Psoas muscle (tissue), 8 donors: ENCODE measurements around the gene RNF220. TPM values are rescaled to one million over a fixed set of nuclear protein-coding genes. Genes with fewer than 3 reads are reported as not detected.
A peak's percentile ranks its signal among the peaks of the same experiment; 100 is the strongest.

Experiments used
- ATAC-seq, 4 donors: fragments of 200-7000 bp; cut with Tn5 transposase; one replicate each; pipeline ENCODE4 v1.9.1; 2020; ENCODE audit warnings: moderate library complexity in 3 of 4, mild to moderate bottlenecking in 2 of 4
- DNase-seq, 2 donors: peaks; one replicate each; pipeline ENCODE4 v3.0.0-alpha.2; 2020
- H3K27ac ChIP-seq: fragments of 200-600 bp; one replicate; pipeline ENCODE4 v1.8.0; 2022
- H3K27me3 ChIP-seq, 3 donors: fragments of 200-600 bp in 1 of 3; one replicate each; pipeline versions ENCODE4 v1.6.1 to v1.8.0; 2013 to 2022; ENCODE audit warnings: low read length in 2 of 3, mild to moderate bottlenecking in 2 of 3, moderate library complexity in 1 of 3; ENCODE audit not compliant: insufficient read depth in 3 of 3
- H3K36me3 ChIP-seq, 2 donors: fragments of 200-600 bp in 1 of 2; one replicate each; pipeline versions ENCODE4 v1.6.1 to v1.8.0; 2013 to 2022; ENCODE audit warnings: low read depth in 1 of 2, mild to moderate bottlenecking in 1 of 2, moderate library complexity in 1 of 2; ENCODE audit not compliant: insufficient read depth in 1 of 2
- H3K4me1 ChIP-seq: fragments of 200-600 bp; one replicate; pipeline ENCODE4 v1.8.0; 2022
- H3K4me3 ChIP-seq: fragments of 200-600 bp; one replicate; pipeline ENCODE4 v1.8.0; 2022; ENCODE audit warnings: mild to moderate bottlenecking
- H3K9me3 ChIP-seq: fragments of 200-600 bp; one replicate; pipeline ENCODE4 v1.8.0; 2022
- CTCF ChIP-seq: fragments of 200-600 bp; IDR thresholded peaks from one replicate; pipeline ENCODE4 v1.8.0; 2022; ENCODE audit warnings: antibody characterized with exemption
- WGBS, 3 donors: extraction: QIAGEN DNeasy Blood & Tissue Kit; methylation state at CpG; one replicate each; pipeline versions ENCODE4 v1.1.6 to v1.1.7; 2013; 5-methylcytosine and 5-hydroxymethylcytosine counted together
- intact Hi-C, 2 donors: fragments of 100-400 bp; cut with DNase I; formaldehyde crosslinking; loops; one replicate each; pipeline versions ENCODE4 v1.11.0 to v1.14.2; 2022
- polyA plus RNA-seq, 3 donors: library from polyadenylated mRNA; stranded (reverse); fragments of 200-250 nt; gene quantifications; one replicate each; pipeline ENCODE4 v1.2.3, GENCODE V29; 2013
- total RNA-seq, 4 donors: library from RNA; stranded (reverse); fragmentation: NEBNext Ultra II Directional in 2 of 4; extraction: Animal tissue kit (Norgen Biotek cat#: 25700) in 2 of 4; gene quantifications; one replicate each; pipeline versions ENCODE4 v1.2.1 to v1.2.4, GENCODE V29; 2021 to 2023
- donor health status: healthy with polysubstance abuse.
- donor health status: DM: no; HTN: no; CAD: no; lungs with moderate emphysema.
- donor health status: Bipolar disorder and iron deficiency.
- donor health status: healthy.
- donor health status: DM: yes; HTN: yes; CAD: no.
- donor health status: DM: no; HTN: no; CAD: no.
- donor health status: DM: no; HTN: no; CAD: no.
- donor health status: DM: yes; HTN: yes; CAD: no.

RNF220 gene
- total and polyA plus RNA-seq, 7 donors: 61.1 to 133 (median 75.5) TPM

GRCh38 chr1:44591381-44591780 lies 186.3 kb downstream of the RNF220 start:
- no peak for ATAC-seq
- H3K9me3 ChIP-seq: no peaks in the 10 kb centered on the region
- no peak overlapping the region for H3K4me3 ChIP-seq
- no peak for DNase-seq
- no peaks in the 10 kb centered on the region for H3K4me1 ChIP-seq
- peaks cover 0 to 10% (median 2%) of the 10 kb centered on the region in 3 donors for H3K27me3 ChIP-seq
- H3K27ac ChIP-seq: no peak overlapping the region
- intact Hi-C loops: loop anchor here (10.0 kb wide), 1 partner anchor 587 kb away; no protein-coding TSS in a partner anchor
- no peak for TF ChIP-seq CTCF
- H3K36me3 ChIP-seq: no peaks in the 10 kb centered on the region
- WGBS, 3 donors: 90 to 91% (median 90%) methylated on average over 5 of the region's 5 CpGs

GRCh38 chr1:44592208-44593145 lies 187.4 kb downstream of the RNF220 start:
- Histone ChIP-seq H3K36me3 (no peaks in the 10 kb centered on the region), H3K4me1 (no peaks in the 10 kb centered on the region), H3K27me3 (peaks cover 0 to 2% (median 1%) of the 10 kb centered on the region in 3 donors), H3K27ac (no peak overlapping the region), H3K4me3 (no peak overlapping the region), H3K9me3 (no peaks in the 10 kb centered on the region)
- intact Hi-C loops: loop anchor here (10.0 kb wide), 1 partner anchor 588 kb away; no protein-coding TSS in a partner anchor
- 75 to 81% (median 77%) methylated on average over 12 of the region's 12 CpGs for WGBS, 3 donors
- TF ChIP-seq CTCF: no peak
- DNase-seq (no peak), ATAC-seq (no peak)

- Histone ChIP-seq H3K27me3 (peaks cover 0 to 2% (median under 1%) of the 10 kb centered on the region in 3 donors), H3K36me3 (no peaks in the 10 kb centered on the region), H3K9me3 (no peaks in the 10 kb centered on the region), H3K4me1 (no peaks in the 10 kb centered on the region), H3K4me3 (no peak overlapping the region), H3K27ac (no peak overlapping the region)
- DNase-seq (no peak), ATAC-seq (no peak)
- 80 to 89% (median 86%) methylated on average over 6 of the region's 6 CpGs for WGBS, 3 donors
- no peak for TF ChIP-seq CTCF
- intact Hi-C loops: loop anchor here (2.0 to 10.0 kb wide), 2 partner anchors 216 to 590 kb away; no protein-coding TSS in a partner anchor
Measured at GRCh38 chr1:44594353-44594752, 189.3 kb downstream of the RNF220 start.

GRCh38 chr1:44594871-44595735 lies 190.0 kb downstream of the RNF220 start:
- H3K27me3 ChIP-seq: peaks cover 0 to 7% (median 2%) of the 10 kb centered on the region in 3 donors
- no peak overlapping the region for H3K4me3 ChIP-seq
- no peak overlapping the region for H3K27ac ChIP-seq
- H3K4me1 ChIP-seq: no peaks in the 10 kb centered on the region
- H3K36me3 ChIP-seq: no peaks in the 10 kb centered on the region
- ATAC-seq: peak; percentile 88 to 98 (median 92)
- intact Hi-C loops: loop anchor here (1.0 to 10.0 kb wide), 5 partner anchors 216 to 590 kb away; no protein-coding TSS in a partner anchor
- peak; percentile 95 for TF ChIP-seq CTCF
- 18 to 19% (median 18%) methylated on average over 14 of the region's 14 CpGs for WGBS, 3 donors
- DNase-seq: peak; percentile 79 to 90
- no peaks in the 10 kb centered on the region for H3K9me3 ChIP-seq
